Endothelial cell of umbilical vein (primary cell): ENCODE results near the gene KBTBD13.

Experiments
- CTCF ChIP-seq, 2 donors: IDR thresholded peaks; 1 replicate in 1 of 2; 2 replicates in 1 of 2; pipeline ENCODE4 v1.5.1; 2011; ENCODE audit warnings: low read length in 2 of 2, mild to moderate bottlenecking in 2 of 2, moderate library complexity in 2 of 2, control low read depth in 1 of 2, inconsistent platforms in 1 of 2, low read depth in 1 of 2; ENCODE audit not compliant: insufficient read depth in 1 of 2; ENCODE audit errors: extremely low read depth in 1 of 2
- EZH2 ChIP-seq: IDR thresholded peaks from 2 replicates; pipeline ENCODE4 v1.6.1; 2012; ENCODE audit warnings: borderline replicate concordance, low read depth, mild to moderate bottlenecking, moderate library complexity, low read length, inconsistent platforms; ENCODE audit not compliant: severe bottlenecking
- JUN ChIP-seq: IDR thresholded peaks from 2 replicates; pipeline ENCODE4 v1.6.1; 2011; ENCODE audit warnings: borderline replicate concordance, low read depth; ENCODE audit not compliant: insufficient read length, insufficient read depth
- POLR2A ChIP-seq: IDR thresholded peaks from 2 replicates; pipeline ENCODE4 v1.6.1; 2012; ENCODE audit warnings: low read depth, mild to moderate bottlenecking, control low read depth, low read length

DNA sequence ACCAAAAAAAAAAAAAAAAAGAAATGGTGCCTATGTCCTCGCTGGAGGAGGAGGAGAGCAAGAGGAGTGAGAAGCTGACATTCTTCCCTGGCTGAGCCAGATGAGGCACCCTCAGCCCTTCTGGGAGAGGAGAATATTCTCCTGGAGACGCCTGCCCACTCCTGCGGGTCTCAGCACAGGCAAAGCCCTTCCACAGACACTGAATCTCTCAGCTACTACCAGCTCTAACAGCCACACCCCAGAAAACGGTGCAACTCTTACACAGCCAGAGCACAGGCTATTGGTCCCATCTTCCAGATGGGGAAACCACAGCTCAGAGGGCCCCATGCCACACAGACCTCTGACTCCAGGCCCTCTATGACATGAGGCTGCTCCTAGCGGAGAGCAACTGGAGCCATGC, 14.5 kb upstream of the KBTBD13 start:
- TF ChIP-seq CTCF (IDR thresholded peaks at IDR 0.05; ENCODE audit: extremely low read depth in 1 of 2, insufficient read depth in 1 of 2, low read depth in 1 of 2, low read length in 2 of 2) (no peak), POLR2A (no peak), JUN (no peak), EZH2 (no peak)
